ENCODE measurements around the gene CDC42SE2.

CDC42SE2 gene

DNA sequence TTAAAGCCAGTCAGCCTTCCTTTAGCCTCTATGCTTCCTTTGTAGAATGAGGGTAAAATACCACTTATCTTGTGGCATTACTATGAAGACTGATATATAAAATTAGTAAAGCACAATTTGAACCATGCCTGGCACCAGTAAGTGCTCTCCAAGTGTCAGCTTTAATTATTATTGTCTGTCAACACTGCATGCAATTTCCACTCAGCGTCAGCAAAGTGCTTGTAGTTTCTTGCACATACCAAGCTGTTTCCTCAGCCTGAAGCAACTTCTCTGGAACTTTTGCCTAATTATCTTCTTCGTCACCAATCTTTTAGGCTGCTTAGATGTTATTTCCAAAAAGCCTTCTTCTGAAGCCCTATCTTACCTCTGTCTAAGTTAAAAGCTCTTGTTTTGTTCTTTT is 177.3 kb downstream of the CDC42SE2 start:
- Histone ChIP-seq H3K4me1 (peaks cover 3% of the 10 kb centered on the region), H3K9ac (no peak overlapping the region), H3K4me2 (ENCODE audit: low read length) (no peak overlapping the region), H3K9me3 (ENCODE audit: control insufficient read depth, low read length) (no peaks in the 10 kb centered on the region), H3K27me3 (ENCODE audit: control insufficient read depth, insufficient read depth, low read length) (no peaks in the 10 kb centered on the region), H2AFZ (no peak overlapping the region), H3K27ac (no peak overlapping the region), H3K79me2 (no peaks in the 10 kb centered on the region), H3K36me3 (ENCODE audit: control insufficient read depth, insufficient read depth, low read length) (no peaks in the 10 kb centered on the region), H3K4me3 (ENCODE audit: low read depth, low read length) (no peak overlapping the region)
- no peak for TF ChIP-seq CTCF (IDR thresholded peaks at IDR 0.05)
